Skeletal muscle cell (primary cell): Measurements from ENCODE around the gene EHBP1L1.
"Not testable (repeated sequence)": the region's sequence is repeated elsewhere in the genome, so short reads cannot be mapped to it uniquely, and the experiment has no call there.

ENCODE experiments used
- DNase-seq: peaks from one replicate; pipeline ENCODE4 v3.0.0-alpha.2; 2010; ENCODE audit warnings: low read depth
- H3K4me3 ChIP-seq: 2 replicates; pipeline ENCODE4 v1.5.1; 2011; ENCODE audit warnings: low read depth, mild to moderate bottlenecking, control low read depth, low read length, moderate library complexity

EHBP1L1 gene

GRCh38 chr11:65623177-65623576 lies 47.3 kb downstream of the EHBP1L1 start:
- no peak overlapping the region for H3K4me3 ChIP-seq
- no peak for DNase-seq

GRCh38 chr11:65623852-65624616 lies 48.2 kb downstream of the EHBP1L1 start:
- H3K4me3 ChIP-seq: no peak overlapping the region
- DNase-seq: no peak

GRCh38 chr11:65624931-65625627 lies 49.2 kb downstream of the EHBP1L1 start:
- no peak for DNase-seq
- H3K4me3 ChIP-seq: no peak overlapping the region

- DNase-seq: no peak
- H3K4me3 ChIP-seq: no peak overlapping the region
Measured at GRCh38 chr11:65625628-65626342, 49.9 kb downstream of the EHBP1L1 start.

- H3K4me3 ChIP-seq: no peak overlapping the region
- DNase-seq: no peak
Measured at GRCh38 chr11:65627202-65627601, 51.3 kb downstream of the EHBP1L1 start.

- no peak for DNase-seq
- no peak overlapping the region for H3K4me3 ChIP-seq
Measured at GRCh38 chr11:65629579-65629978, 53.7 kb downstream of the EHBP1L1 start.

GRCh38 chr11:65630215-65630614 lies 54.4 kb downstream of the EHBP1L1 start:
- H3K4me3 ChIP-seq: no peak overlapping the region
- DNase-seq: no peak

- no peak for DNase-seq
- H3K4me3 ChIP-seq: no peak overlapping the region
Measured at GRCh38 chr11:65633390-65634108, 57.7 kb downstream of the EHBP1L1 start.

- DNase-seq: no peak
- H3K4me3 ChIP-seq: no peak overlapping the region
Measured at GRCh38 chr11:65634109-65634436, 58.2 kb downstream of the EHBP1L1 start.

GRCh38 chr11:65634440-65634839 lies 58.6 kb downstream of the EHBP1L1 start:
- DNase-seq: no peak
- H3K4me3 ChIP-seq: no peak overlapping the region

- H3K4me3 ChIP-seq: no peak overlapping the region
- DNase-seq: no peak
Measured at GRCh38 chr11:65634905-65635731, 59.3 kb downstream of the EHBP1L1 start.

- H3K4me3 ChIP-seq: no peak overlapping the region
- no peak for DNase-seq
Measured at GRCh38 chr11:65636108-65637031, 60.5 kb downstream of the EHBP1L1 start.

- no peak overlapping the region for H3K4me3 ChIP-seq
- DNase-seq: no peak
Measured at GRCh38 chr11:65637032-65637557, 61.2 kb downstream of the EHBP1L1 start.

- H3K4me3 ChIP-seq: peak within 1 kb of the TSS; percentile 70
- peak; percentile 58 for DNase-seq
Measured at GRCh38 chr11:65637794-65638419, 62.1 kb downstream of the EHBP1L1 start, which contains the start of gene SIPA1. SIPA1 (plus strand) TSS chr11:65638101; CDS start chr11:65640922, 2,821 bp downstream.

- not testable (repeated sequence) for DNase-seq, H3K4me3 ChIP-seq
Measured at GRCh38 chr11:65639228-65639597, 63.4 kb downstream of the EHBP1L1 start.

- no peak for DNase-seq
- H3K4me3 ChIP-seq: no peak overlapping the region
Measured at GRCh38 chr11:65639623-65640482, 64.0 kb downstream of the EHBP1L1 start.
